Hepatic stellate cell (primary cell): ENCODE measurements around the gene BBIP1.
"Not testable (repeated sequence)": the region's sequence is repeated elsewhere in the genome, so short reads cannot be mapped to it uniquely, and the experiment has no call there.

ENCODE experiments used
- DNase-seq: peaks from one replicate; pipeline ENCODE4 v3.0.0; 2011; ENCODE audit warnings: low spot score

BBIP1 gene

GRCh38 chr10:110881905-110882304 lies 37.1 kb downstream of the BBIP1 start:
- DNase-seq = no peak

GRCh38 chr10:110881247-110881646 lies 37.7 kb downstream of the BBIP1 start:
- DNase-seq = no peak

DNA sequence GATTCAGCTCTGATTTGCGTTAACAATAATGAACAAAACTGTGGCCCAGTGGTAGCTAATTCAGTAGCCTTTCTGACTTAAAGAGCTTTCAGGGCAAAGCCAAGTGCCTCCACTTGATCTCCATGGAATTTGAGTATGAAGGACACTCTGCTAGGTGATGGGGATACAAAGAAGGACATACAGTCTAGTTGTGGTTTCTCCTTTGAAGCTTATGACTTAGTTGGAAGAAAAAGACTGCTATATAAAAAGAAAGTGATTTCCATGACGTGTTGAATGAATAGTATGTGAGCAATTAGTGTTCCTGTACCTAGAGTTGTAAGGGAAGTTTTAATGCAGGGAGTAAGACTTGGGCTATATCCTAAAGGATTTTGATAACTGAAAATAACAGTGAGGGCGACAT lies 39.0 kb downstream of the BBIP1 start:
- DNase-seq = no peak

DNA sequence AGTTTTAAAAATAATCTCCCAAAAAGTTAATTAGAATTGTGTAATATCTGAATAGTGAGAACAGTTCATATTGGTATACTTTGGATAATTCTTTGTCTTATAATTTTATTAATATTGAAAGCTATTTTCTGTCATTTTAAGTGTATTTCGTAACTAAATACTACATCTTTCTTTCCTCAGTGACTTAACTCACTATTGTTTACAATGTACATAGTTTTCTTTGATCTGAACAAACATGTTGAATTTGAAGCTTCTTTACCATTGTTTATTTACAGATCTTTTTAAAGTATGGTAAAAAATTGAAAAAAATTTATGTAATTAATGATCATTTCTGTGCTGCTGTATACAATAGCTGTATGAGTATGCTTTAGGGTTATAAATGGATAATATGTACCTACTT lies 42.2 kb downstream of the BBIP1 start:
- DNase-seq = no peak

DNA sequence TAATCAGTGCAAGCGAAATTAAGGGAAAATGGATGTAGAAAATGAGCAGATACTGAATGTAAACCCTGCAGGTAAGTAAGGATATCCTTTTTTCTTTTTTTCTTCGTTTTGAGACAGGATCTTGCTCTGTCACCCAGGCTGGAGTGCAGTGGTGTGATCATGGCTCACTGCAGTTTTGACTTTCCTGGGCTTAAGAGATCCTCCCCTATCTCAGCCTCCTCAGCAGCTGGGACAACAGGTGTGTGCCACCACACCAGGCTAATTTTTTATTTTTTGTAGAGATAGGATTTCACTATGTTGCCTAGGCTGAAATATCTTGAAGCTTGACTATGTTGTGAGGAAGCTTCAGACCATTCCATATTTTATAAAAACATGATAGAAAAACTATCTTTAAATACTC lies 43.0 kb downstream of the BBIP1 start:
- DNase-seq = no peak

DNA sequence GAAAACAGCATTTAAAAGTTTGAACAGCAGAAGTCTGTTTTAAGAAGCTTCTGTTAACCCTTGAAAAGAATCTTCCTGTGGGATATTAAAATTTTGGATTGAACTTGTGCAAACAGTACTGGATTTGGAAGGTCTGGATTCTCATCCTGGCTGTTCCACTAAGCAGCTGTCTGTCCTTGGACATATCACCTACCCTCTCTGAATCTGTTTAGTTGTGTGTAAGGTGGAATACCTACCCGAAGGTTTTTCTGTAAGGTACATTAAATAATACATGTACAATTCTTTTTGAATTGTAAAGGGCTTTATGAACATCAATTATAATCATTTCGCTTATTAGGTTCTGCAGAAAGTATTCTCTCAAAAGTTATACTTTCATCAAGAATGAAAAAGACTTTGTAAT lies 45.0 kb downstream of the BBIP1 start:
- no peak for DNase-seq

DNA sequence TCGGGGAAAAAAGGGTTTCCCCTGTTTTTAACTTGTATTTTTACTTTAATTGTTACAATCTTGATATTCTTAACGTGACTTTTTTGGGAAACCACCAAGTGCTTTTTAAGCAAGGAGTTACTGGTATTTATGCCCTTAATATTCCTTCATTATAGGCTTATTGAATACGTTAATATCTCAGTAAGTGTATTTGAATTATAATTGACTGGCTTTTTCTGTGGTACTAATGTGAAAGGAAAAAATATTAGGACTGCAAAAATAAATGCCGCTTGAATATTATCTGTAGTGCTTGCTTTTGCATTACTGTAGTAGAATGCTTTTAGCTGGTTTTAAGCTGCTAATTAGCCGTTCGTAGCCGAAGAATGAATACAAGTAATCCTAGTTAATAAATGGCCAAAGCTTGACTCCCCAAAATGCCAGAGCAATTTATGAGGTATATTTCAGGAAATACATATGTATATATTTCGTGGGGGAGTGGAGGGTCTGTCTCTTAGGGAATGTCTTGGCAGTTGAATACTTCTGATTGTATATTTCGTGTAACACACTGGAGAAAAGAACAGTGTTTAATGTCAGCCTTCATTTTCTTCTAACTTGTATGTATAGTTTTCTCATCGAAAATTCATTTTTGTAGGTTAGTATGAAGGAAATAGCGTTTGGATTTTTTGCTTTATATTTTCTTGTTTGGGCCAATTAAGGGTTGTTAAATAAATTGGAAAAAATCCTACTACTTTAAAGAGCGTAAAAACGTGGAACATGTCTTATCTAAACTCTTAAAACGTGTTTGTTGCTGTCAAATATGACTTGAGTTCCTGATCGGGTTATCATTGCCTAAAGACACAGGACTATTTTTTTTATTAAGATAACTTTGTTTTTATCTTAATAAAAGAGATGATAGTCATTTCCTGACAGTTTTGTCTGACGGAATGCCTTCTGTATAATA lies 45.7 kb downstream of the BBIP1 start:
- no peak for DNase-seq

DNA sequence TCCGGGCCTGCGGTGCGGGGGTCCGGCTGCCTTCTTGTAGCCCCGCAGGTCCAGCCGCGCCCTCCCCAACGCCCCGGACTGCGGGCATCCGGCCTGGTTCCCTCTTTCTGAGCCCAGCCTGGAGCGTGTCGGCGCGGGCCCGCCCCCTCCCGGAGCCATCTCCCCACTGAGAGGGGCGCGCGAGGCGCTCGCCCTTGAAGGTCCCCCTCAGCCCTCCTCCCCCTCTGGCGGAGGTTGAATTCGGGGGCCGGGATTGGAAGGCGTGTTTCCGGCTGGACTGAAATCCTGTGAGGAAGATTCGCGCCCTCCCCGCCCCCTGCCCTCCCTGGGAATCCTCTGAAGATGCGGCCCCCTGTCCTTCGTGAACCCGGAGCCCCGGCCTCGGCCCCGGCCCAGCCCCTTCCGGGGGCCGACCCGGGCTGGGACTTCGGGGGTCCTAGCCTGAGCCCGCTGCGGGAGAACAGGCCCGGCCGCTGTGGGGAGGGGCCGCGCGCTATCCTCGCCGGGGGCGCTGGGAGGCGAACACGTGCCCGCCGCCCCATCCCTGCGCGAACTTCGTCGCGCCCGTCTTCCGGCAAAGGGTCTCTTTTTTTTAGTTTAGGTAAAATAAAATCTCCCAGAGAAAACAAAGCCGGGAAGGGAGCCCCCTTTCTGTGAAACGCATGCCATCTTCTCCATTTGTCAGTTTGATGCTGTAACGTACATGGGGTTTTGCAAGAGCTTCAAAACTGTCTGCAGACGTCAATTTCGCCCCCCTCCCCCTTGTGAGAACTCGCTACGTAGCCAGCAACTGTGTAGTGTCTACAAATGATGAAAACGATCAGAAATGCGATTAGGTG lies 46.6 kb downstream of the BBIP1 start:
- DNase-seq = peak; percentile 28

DNA sequence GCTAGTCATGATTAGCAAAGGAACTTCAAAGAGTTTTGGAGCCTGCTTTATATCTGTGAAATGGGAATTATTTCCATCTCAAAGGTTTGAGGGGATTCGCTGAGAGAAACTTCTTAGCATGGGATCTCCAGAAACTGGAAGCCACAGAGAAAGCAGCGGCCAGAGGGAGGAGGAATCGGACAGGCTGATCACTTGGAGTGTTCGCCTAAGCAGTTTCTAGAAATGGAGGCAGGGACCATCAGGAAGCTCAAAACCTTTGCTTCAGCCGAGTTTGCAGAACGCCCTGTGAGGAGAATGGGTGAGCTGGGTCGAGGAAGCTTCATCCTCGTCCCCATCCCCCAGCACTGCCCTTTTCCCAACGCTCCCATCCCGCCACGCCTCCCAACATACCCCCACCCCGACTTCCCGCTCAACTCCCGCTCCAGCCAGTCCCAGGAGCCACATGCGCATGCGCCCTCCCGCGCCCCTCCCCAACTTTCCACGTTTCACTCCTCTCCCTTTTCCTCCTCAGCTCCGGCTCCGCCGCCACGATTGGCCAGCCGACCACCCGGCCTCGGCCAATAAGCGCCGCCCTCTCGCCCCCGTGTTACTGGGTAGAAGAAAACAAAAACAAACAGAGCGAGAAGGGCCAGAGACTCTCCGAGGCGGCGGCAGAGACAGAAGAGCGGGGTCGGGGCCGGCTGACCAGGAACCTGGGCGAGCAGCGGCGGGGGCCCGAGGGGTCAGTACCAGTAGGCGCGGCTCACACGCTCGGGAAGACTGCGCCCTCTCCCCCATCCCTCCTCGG lies 47.5 kb downstream of the BBIP1 start, which contains the start of gene PDCD4:
TSS of gene PDCD4 (plus strand) at position 631 of the 787 bp plus-strand sequence. CDS start 4,100 bp downstream, outside the sequence.
- DNase-seq = peak; percentile 92

GRCh38 chr10:110870823-110871297 lies 48.1 kb downstream of the BBIP1 start:
- no peak for DNase-seq

GRCh38 chr10:110868981-110869380 lies 50.0 kb downstream of the BBIP1 start:
- DNase-seq = no peak

DNA sequence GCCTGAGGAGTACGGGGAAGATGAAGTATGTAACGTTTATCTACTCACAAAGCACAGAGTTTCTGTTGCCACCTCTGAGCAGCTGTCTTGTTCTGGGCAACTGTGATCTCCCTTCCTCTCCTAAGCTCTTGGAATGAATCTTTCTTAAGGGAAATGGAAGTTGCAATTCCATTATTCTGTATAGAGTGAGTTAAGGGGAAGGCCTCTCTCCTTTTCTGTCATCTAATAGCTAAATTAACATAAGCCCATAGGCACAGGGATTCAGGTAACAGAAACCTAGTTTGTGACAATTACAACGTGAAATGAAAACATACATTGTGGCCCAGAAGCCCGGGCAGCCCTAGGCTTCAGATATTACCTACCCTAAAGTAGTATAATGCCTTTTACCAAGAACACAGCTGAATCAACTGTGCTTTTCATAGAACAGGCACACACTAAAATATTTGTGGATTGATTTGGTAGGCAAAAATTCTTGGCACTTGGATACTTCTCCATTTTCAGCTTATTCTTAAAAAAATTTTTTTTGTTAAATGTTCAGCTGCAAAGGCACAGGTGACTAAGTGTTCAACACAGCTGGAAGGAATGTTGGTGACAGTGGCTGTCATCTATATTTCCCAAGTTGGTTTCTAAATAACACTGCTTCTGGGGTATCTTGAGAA lies 51.0 kb downstream of the BBIP1 start:
- DNase-seq = no peak

GRCh38 chr10:110867011-110867806 lies 51.8 kb downstream of the BBIP1 start:
- DNase-seq = not testable (repeated sequence)

- DNase-seq = no peak
Observed at GRCh38 chr10:110865809-110866482, 53.0 kb downstream of the BBIP1 start.

DNA sequence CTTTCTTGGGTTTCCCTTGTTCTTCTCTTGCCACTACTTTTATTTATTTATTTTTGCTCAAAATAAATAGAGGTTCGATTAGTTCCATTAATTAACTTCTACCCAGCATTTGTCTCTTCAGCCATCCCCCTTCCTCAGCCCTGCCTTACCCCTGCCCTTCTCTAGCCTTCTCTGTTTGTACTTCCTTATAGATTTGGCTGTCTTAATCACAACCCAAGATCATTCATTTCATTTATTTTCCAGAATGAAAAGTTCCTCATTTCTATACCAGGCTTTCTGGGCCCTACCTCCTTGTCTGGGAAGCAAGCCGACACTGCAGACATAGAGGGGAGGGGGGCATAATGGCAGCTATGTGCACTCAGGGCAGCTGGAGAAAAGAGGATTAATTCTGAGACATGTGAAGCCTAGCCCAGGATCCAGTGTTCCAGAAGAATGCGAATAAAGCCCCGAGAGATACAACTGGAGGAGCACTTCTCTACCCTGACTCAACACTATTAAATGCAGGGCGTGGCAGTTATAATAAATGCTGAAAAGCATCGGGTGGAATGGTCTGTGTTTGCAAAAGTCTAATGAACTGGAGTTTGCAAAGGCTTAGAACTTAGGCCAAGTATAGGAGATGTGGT lies 53.7 kb downstream of the BBIP1 start:
- DNase-seq = peak; percentile 35

GRCh38 chr10:110864662-110865140 lies 54.3 kb downstream of the BBIP1 start:
- no peak for DNase-seq

- no peak for DNase-seq
Observed at GRCh38 chr10:110863956-110864355, 55.0 kb downstream of the BBIP1 start.

DNA sequence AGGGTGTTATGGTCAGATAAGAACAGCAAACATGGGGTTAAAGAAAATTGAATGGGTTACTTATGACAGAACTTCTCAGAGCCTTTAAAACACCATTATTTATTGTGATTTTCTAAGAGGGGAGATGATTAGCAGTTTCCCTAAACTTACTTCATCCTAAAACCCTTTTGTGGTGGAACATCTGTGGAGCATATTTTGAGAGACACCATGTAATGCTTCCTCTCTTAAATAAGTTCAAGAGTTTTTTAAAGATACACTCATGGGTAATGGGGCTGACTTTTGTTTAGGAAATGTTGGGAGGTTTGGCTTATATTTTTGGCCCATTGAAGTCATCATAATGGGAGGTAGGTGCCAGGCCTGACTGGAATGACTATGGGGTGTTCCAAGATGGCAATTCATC lies 55.6 kb downstream of the BBIP1 start:
- no peak for DNase-seq

GRCh38 chr10:110862961-110863360 lies 56.0 kb downstream of the BBIP1 start:
- no peak for DNase-seq
